ENCODE data around the gene MRTFA.

DNA sequence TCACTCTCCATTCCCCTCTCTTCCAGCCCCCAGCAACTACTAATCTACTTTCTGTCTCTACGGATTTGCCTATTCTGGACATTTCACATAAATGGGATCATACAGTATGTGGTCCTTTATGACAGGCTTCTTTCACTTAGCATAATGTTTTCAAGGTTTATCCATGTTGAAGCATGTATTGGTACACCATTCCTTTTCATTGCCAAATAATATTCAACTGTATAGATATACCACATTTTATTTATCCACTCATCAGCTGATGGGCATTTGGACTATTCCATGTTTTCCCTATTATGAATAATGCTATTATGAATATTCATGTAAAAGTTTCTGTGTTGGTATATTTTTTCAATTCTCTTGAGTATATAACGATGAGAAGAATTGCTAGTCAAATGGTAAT, 54.5 kb downstream of the MRTFA start:
- TF ChIP-seq POLR2A (IDR thresholded peaks at IDR 0.05; ENCODE audit: low read depth, low read length) (no peak), POLR2AphosphoS5 (IDR thresholded peaks at IDR 0.05; ENCODE audit: low read depth, low read length) (no peak), SPI1 (IDR thresholded peaks at IDR 0.05; ENCODE audit: low read depth, low read length) (no peak), PAX5 (IDR thresholded peaks at IDR 0.05; ENCODE audit: insufficient read depth, low read length, severe bottlenecking) (no peak)
